KMS-11 (cell line): ENCODE results near the gene CDH13.

Experiments used
- H2AFZ ChIP-seq: fragments of 200-600 bp; sonication (generic); 2 replicates; pipeline ENCODE4 v1.6.1; 2016; ENCODE audit warnings: antibody characterized with exemption, mixed run types, low read depth
- H3K27ac ChIP-seq: fragments of 200-600 bp; sonication (generic); 2 replicates; pipeline ENCODE4 v1.6.1; 2016; ENCODE audit warnings: mild to moderate bottlenecking, mixed run types
- H3K27me3 ChIP-seq: fragments of 200-600 bp; sonication (generic); 2 replicates; pipeline ENCODE4 v1.6.1; 2017; ENCODE audit warnings: mild to moderate bottlenecking, low read depth, mixed run types, moderate library complexity; ENCODE audit not compliant: insufficient read depth
- H3K36me3 ChIP-seq: fragments of 200-600 bp; sonication (generic); 2 replicates; pipeline ENCODE4 v1.6.1; 2017; ENCODE audit warnings: mild to moderate bottlenecking, mixed run types; ENCODE audit not compliant: insufficient read depth
- H3K4me1 ChIP-seq: fragments of 200-600 bp; sonication (generic); 2 replicates; pipeline ENCODE4 v1.6.1; 2016; ENCODE audit warnings: mild to moderate bottlenecking, low read depth, mixed run types; ENCODE audit not compliant: poor library complexity, severe bottlenecking
- H3K4me2 ChIP-seq: fragments of 200-600 bp; sonication (generic); 2 replicates; pipeline ENCODE4 v1.7.0; 2016; ENCODE audit warnings: mild to moderate bottlenecking, mixed run types
- H3K4me3 ChIP-seq: fragments of 200-600 bp; sonication (generic); IDR thresholded peaks from 2 replicates; pipeline ENCODE4 v1.6.1; 2017; ENCODE audit warnings: low read depth, low read length, mixed read lengths; ENCODE audit not compliant: insufficient read depth
- H3K79me2 ChIP-seq: fragments of 200-600 bp; sonication (generic); 2 replicates; pipeline ENCODE4 v1.6.1; 2016; ENCODE audit warnings: low read depth, mixed run types; ENCODE audit not compliant: insufficient read depth
- H3K9ac ChIP-seq: fragments of 200-600 bp; sonication (generic); 2 replicates; pipeline ENCODE4 v1.6.1; 2016; ENCODE audit warnings: mild to moderate bottlenecking, mixed run types
- H4K20me1 ChIP-seq: fragments of 200-600 bp; sonication (generic); 2 replicates; pipeline ENCODE4 v1.6.1; 2016; ENCODE audit warnings: mild to moderate bottlenecking, mixed run types; ENCODE audit not compliant: insufficient read depth
- TF ChIP-seq, protein P1 (sequence below): fragments of 200-600 bp; sonication (generic); conservative IDR thresholded peaks from 2 replicates; pipeline ENCODE4 v1.6.1; 2017; ENCODE audit warnings: low read depth, mild to moderate bottlenecking, antibody characterized with exemption, low read length, moderate library complexity, mixed read lengths

CDH13 gene

DNA sequence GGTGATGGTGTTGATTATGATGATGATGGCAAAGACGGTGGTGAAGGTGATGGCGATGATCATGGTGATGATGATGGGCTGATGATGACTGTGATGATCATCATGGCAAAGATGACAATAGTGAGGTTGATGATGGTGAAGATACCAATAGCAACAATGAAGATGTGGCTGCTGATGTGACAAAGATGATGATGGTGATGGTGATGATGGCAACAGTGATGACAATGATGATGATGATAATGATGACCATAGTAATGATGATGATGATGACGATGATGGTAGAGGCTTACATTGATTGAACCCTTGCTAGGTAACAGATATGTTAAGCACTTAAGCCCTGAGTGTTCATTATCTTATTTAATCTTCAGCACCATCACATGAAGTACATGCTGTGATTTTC is 817.2 kb downstream of the CDH13 start:
- Histone ChIP-seq H3K4me2 (no peak overlapping the region), H3K9ac (no peak overlapping the region), H3K4me1 (no peaks in the 10 kb centered on the region), H4K20me1 (no peaks in the 10 kb centered on the region), H3K27me3 (no peaks in the 10 kb centered on the region), H3K4me3 (no peak overlapping the region), H3K27ac (no peak overlapping the region), H3K36me3 (no peaks in the 10 kb centered on the region), H3K79me2 (no peaks in the 10 kb centered on the region), H2AFZ (no peak overlapping the region)
- TF ChIP-seq, protein P1, sequence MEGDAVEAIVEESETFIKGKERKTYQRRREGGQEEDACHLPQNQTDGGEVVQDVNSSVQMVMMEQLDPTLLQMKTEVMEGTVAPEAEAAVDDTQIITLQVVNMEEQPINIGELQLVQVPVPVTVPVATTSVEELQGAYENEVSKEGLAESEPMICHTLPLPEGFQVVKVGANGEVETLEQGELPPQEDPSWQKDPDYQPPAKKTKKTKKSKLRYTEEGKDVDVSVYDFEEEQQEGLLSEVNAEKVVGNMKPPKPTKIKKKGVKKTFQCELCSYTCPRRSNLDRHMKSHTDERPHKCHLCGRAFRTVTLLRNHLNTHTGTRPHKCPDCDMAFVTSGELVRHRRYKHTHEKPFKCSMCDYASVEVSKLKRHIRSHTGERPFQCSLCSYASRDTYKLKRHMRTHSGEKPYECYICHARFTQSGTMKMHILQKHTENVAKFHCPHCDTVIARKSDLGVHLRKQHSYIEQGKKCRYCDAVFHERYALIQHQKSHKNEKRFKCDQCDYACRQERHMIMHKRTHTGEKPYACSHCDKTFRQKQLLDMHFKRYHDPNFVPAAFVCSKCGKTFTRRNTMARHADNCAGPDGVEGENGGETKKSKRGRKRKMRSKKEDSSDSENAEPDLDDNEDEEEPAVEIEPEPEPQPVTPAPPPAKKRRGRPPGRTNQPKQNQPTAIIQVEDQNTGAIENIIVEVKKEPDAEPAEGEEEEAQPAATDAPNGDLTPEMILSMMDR, result no peak

DNA sequence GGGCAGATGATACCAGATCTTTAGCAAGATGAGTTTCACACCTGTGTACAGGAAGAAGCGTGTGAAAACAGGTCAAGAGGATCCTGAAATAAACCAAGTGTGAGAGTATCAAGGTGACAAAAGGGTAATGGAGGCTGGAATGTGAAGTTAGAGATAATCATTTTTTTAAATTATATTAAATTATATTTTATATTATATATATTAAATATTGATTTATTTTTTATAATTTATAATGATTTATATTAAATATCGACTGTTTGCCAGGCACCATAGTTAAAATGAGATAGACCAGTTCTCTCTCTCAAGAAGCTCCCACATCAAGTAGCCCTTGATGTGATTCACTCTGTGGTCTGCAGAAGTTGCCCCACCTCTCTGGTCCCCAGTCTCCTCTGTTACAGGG is 820.8 kb downstream of the CDH13 start:
- Histone ChIP-seq H3K79me2 (no peaks in the 10 kb centered on the region), H2AFZ (no peak overlapping the region), H3K4me3 (no peak overlapping the region), H3K27ac (no peak overlapping the region), H3K4me2 (no peak overlapping the region), H3K9ac (no peak overlapping the region), H3K4me1 (no peaks in the 10 kb centered on the region), H4K20me1 (no peaks in the 10 kb centered on the region), H3K27me3 (no peaks in the 10 kb centered on the region), H3K36me3 (no peaks in the 10 kb centered on the region)
- TF ChIP-seq, protein P1, result no peak

DNA sequence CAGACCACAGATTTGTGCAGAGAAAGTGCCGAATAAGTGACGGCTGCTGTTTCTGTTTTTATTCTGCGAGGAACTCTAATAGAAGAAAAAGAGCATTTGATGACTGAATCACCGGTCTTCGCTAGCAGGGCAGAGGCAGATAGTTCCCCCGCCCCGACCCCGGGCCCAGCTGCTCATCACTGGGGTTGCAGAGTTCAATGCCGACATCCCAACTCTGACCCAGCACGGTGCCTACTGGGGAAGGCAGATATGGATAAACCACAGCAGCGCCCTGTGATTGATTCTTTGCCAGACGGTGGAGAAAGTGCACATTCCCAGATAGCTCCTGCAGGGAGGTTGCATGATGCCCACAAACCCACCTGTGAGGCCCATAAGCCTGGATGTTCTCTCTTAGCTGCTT is 823.1 kb downstream of the CDH13 start:
- Histone ChIP-seq H3K4me1 (no peaks in the 10 kb centered on the region), H4K20me1 (no peaks in the 10 kb centered on the region), H3K36me3 (no peaks in the 10 kb centered on the region), H2AFZ (no peak overlapping the region), H3K4me3 (no peak overlapping the region), H3K9ac (no peak overlapping the region), H3K4me2 (no peak overlapping the region), H3K27me3 (no peaks in the 10 kb centered on the region), H3K79me2 (no peaks in the 10 kb centered on the region), H3K27ac (no peak overlapping the region)
- TF ChIP-seq, protein P1, result no peak

DNA sequence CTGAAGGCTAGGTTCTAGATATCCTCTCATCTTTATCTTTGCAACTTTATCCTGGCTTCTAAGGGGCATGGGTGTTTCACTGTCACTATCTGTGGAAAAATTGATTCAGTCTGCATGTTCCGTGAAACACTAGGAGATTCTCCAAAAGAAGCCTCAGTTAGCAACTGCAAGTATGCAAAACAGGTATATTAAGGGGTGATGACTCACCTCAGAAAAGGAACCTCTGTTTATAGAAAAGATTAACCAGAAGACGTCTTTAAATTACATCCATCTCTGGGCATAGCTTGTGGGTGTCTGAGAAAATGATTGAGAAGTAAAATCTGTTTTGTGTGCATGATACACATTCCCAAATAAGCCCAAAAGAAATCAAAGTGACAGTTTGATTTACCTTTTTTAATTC is 827.2 kb downstream of the CDH13 start:
- Histone ChIP-seq H3K36me3 (no peaks in the 10 kb centered on the region), H3K4me1 (no peaks in the 10 kb centered on the region), H3K4me2 (no peak overlapping the region), H2AFZ (no peak overlapping the region), H3K79me2 (no peaks in the 10 kb centered on the region), H4K20me1 (no peaks in the 10 kb centered on the region), H3K9ac (no peak overlapping the region), H3K27me3 (no peaks in the 10 kb centered on the region), H3K4me3 (no peak overlapping the region), H3K27ac (no peak overlapping the region)
- TF ChIP-seq, protein P1, result no peak

DNA sequence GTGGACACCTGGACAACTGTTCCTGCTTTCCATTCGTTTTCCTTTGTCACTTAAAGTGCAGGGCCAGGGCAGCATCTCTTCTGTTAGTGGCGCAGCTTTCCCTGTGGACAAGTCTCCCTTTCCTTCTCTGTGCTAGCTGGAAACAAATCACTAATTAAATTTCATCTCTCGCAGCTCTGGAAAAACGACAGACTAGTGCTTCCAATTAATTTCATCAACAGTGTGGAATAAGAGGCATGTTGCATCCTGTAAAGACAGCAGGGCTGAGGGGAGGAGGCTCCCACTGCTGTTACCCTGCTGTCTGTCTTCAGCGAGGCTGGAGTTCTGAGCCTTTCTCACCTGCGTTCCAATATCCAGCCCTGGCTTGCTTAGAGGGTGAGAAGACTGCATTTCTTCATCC is 828.9 kb downstream of the CDH13 start:
- no peaks in the 10 kb centered on the region for H3K36me3 ChIP-seq
- no peaks in the 10 kb centered on the region for H3K79me2 ChIP-seq
- TF ChIP-seq, protein P1, result no peak
- H3K4me1 ChIP-seq, result no peaks in the 10 kb centered on the region
- H3K27me3 ChIP-seq, result no peaks in the 10 kb centered on the region
- no peak overlapping the region for H3K27ac ChIP-seq
- no peak overlapping the region for H3K4me2 ChIP-seq
- H3K4me3 ChIP-seq, result no peak overlapping the region
- no peak overlapping the region for H2AFZ ChIP-seq
- H4K20me1 ChIP-seq, result no peaks in the 10 kb centered on the region
- no peak overlapping the region for H3K9ac ChIP-seq
